Loucy (cell line): ENCODE results near the gene SMOC1.

Experiments
- H2AFZ ChIP-seq: fragments of 200-600 bp; sonication (generic); 2 replicates; pipeline ENCODE4 v1.6.0; 2016; ENCODE audit warnings: antibody characterized with exemption, mild to moderate bottlenecking, low read length, moderate library complexity
- H3F3A ChIP-seq: fragments of 200-600 bp; 2 replicates; pipeline ENCODE4 v1.6.0; 2016; ENCODE audit warnings: antibody characterized with exemption, low read depth, mild to moderate bottlenecking
- H3K27me3 ChIP-seq: fragments of 200-600 bp; sonication (generic); 2 replicates; pipeline ENCODE4 v1.6.1; 2014; ENCODE audit warnings: low read length, mild to moderate bottlenecking; ENCODE audit not compliant: insufficient read depth, poor library complexity, severe bottlenecking
- H3K36me3 ChIP-seq: fragments of 200-600 bp; sonication (generic); 2 replicates; pipeline ENCODE4 v1.6.1; 2016; ENCODE audit warnings: low read length; ENCODE audit not compliant: insufficient read depth
- H3K4me1 ChIP-seq: fragments of 200-600 bp; sonication (generic); 2 replicates; pipeline ENCODE4 v1.5.1; 2014; ENCODE audit warnings: low read length, mild to moderate bottlenecking; ENCODE audit not compliant: insufficient read depth, poor library complexity, severe bottlenecking
- H3K4me2 ChIP-seq: fragments of 200-600 bp; sonication (generic); 2 replicates; pipeline ENCODE4 v1.6.0; 2014; ENCODE audit warnings: antibody characterized with exemption, low read length, low read depth, mild to moderate bottlenecking; ENCODE audit not compliant: poor library complexity, severe bottlenecking
- H3K4me3 ChIP-seq: fragments of 200-600 bp; sonication (generic); 2 replicates; pipeline ENCODE4 v1.5.1; 2014; ENCODE audit warnings: low read length, mild to moderate bottlenecking, mixed read lengths; ENCODE audit not compliant: poor library complexity, severe bottlenecking
- H3K79me2 ChIP-seq: fragments of 200-600 bp; sonication (generic); 2 replicates; pipeline ENCODE4 v1.6.1; 2014; ENCODE audit warnings: low read length; ENCODE audit not compliant: insufficient read depth
- H3K9ac ChIP-seq: fragments of 200-600 bp; sonication (generic); 2 replicates; pipeline ENCODE4 v1.6.0; 2014; ENCODE audit warnings: mild to moderate bottlenecking, low read depth, low read length, moderate library complexity; ENCODE audit not compliant: poor library complexity, severe bottlenecking
- H3K9me2 ChIP-seq: fragments of 200-600 bp; sonication (generic); replicated peaks from 2 replicates; pipeline ENCODE4 v1.6.1; 2016; ENCODE audit warnings: low read depth, low read length, mixed read lengths
- H3K9me3 ChIP-seq: fragments of 200-600 bp; sonication (generic); 2 replicates; pipeline ENCODE4 v1.6.1; 2014; ENCODE audit warnings: mild to moderate bottlenecking, antibody characterized with exemption, low read length, low read depth; ENCODE audit not compliant: insufficient read depth
- H4K20me1 ChIP-seq: fragments of 200-600 bp; sonication (generic); 2 replicates; pipeline ENCODE4 v1.6.0; 2014; ENCODE audit warnings: antibody characterized with exemption, low read length, mild to moderate bottlenecking; ENCODE audit not compliant: insufficient read depth, poor library complexity, severe bottlenecking
- CTCF ChIP-seq: fragments of 200-600 bp; sonication (generic); conservative IDR thresholded peaks from 2 replicates; pipeline ENCODE4 v1.5.1; 2014; ENCODE audit warnings: mild to moderate bottlenecking, antibody characterized with exemption, low read length
- EZH2phosphoT487 ChIP-seq: fragments of 200-600 bp; IDR thresholded peaks from 2 replicates; pipeline ENCODE4 v1.6.1; 2018; ENCODE audit warnings: antibody characterized with exemption, mild to moderate bottlenecking, moderate library complexity, borderline replicate concordance

The SMOC1 gene

GRCh38 chr14:69860221-69860620, 19.0 kb upstream of the SMOC1 start:
- Histone ChIP-seq H3K4me2 (no peak overlapping the region), H3K36me3 (no peaks in the 10 kb centered on the region), H3K4me3 (no peak overlapping the region), H3K4me1 (no peaks in the 10 kb centered on the region), H3K9me3 (no peaks in the 10 kb centered on the region), H3F3A (no peaks in the 10 kb centered on the region), H3K9ac (no peak overlapping the region), H3K9me2 (no peaks in the 10 kb centered on the region), H3K79me2 (no peaks in the 10 kb centered on the region), H3K27me3 (no peaks in the 10 kb centered on the region), H4K20me1 (no peaks in the 10 kb centered on the region), H2AFZ (no peak overlapping the region)
- TF ChIP-seq CTCF (no peak), EZH2phosphoT487 (no peak)

DNA sequence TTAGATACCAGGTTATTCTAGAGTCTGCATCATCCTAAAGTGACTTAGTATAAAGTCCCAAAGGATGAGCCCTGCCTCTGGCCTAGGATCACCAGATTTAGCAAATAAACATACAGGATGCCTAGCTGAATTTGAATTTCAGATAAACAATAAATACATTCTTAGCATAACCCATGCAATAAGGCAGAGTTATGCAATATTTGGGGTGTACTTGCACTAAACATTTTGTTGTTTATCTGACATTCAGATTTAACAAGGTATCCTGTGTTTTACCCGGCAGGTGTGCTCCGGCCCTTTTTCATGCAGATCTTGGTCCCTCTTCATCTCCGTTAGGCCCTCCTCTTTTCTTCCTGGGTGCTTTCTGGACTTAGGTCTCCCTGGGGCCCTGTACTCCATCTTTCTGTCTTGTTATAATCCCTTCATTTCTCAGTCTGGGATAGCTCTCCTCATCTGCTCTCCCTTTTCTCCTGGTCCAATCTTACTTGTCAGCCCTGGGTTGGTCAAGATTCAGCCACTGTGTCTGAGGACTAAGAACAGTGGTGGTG, 18.1 kb upstream of the SMOC1 start:
- no peak overlapping the region for H3K4me2 ChIP-seq

GRCh38 chr14:69863083-69863482, 16.1 kb upstream of the SMOC1 start:
- no peaks in the 10 kb centered on the region for H4K20me1 ChIP-seq
- H3K79me2 ChIP-seq: no peaks in the 10 kb centered on the region
- no peaks in the 10 kb centered on the region for H3K27me3 ChIP-seq
- TF ChIP-seq CTCF: no peak
- TF ChIP-seq EZH2phosphoT487: no peak
- no peaks in the 10 kb centered on the region for H3F3A ChIP-seq
- no peaks in the 10 kb centered on the region for H3K9me3 ChIP-seq
- H3K4me1 ChIP-seq: no peaks in the 10 kb centered on the region
- H3K36me3 ChIP-seq: no peaks in the 10 kb centered on the region
- H3K4me3 ChIP-seq: no peak overlapping the region
- H2AFZ ChIP-seq: no peak overlapping the region
- H3K9ac ChIP-seq: no peak overlapping the region
- H3K9me2 ChIP-seq: no peaks in the 10 kb centered on the region
- H3K4me2 ChIP-seq: no peak overlapping the region

More for the DNA sequence above, 18.1 kb upstream of the SMOC1 start:
- H3K79me2 ChIP-seq: no peaks in the 10 kb centered on the region
- no peak overlapping the region for H3K4me3 ChIP-seq
- no peaks in the 10 kb centered on the region for H3K36me3 ChIP-seq
- H2AFZ ChIP-seq: no peak overlapping the region
- H4K20me1 ChIP-seq: no peaks in the 10 kb centered on the region
- no peaks in the 10 kb centered on the region for H3K4me1 ChIP-seq
- no peaks in the 10 kb centered on the region for H3K27me3 ChIP-seq
- no peak for TF ChIP-seq EZH2phosphoT487
- TF ChIP-seq CTCF: no peak
- no peaks in the 10 kb centered on the region for H3K9me3 ChIP-seq
- H3F3A ChIP-seq: no peaks in the 10 kb centered on the region
- H3K9ac ChIP-seq: no peak overlapping the region
- H3K9me2 ChIP-seq: no peaks in the 10 kb centered on the region
